Stimulated activated CD4-positive, alpha-beta T cell treated with anti-CD3 and anti-CD28 coated beads, TNF-alpha, amount 100 ng/mL, for 24 hours (primary cell): ENCODE results near the gene ACO2.
A peak's percentile ranks its signal among the peaks of the same experiment; 100 is the strongest.

Source experiments
- DNase-seq, 3 experiments: peaks; one replicate each; pipeline ENCODE4 v3.0.0-alpha.2; 2020; ENCODE audit warnings: low read depth in 3 of 3

The ACO2 gene

DNA sequence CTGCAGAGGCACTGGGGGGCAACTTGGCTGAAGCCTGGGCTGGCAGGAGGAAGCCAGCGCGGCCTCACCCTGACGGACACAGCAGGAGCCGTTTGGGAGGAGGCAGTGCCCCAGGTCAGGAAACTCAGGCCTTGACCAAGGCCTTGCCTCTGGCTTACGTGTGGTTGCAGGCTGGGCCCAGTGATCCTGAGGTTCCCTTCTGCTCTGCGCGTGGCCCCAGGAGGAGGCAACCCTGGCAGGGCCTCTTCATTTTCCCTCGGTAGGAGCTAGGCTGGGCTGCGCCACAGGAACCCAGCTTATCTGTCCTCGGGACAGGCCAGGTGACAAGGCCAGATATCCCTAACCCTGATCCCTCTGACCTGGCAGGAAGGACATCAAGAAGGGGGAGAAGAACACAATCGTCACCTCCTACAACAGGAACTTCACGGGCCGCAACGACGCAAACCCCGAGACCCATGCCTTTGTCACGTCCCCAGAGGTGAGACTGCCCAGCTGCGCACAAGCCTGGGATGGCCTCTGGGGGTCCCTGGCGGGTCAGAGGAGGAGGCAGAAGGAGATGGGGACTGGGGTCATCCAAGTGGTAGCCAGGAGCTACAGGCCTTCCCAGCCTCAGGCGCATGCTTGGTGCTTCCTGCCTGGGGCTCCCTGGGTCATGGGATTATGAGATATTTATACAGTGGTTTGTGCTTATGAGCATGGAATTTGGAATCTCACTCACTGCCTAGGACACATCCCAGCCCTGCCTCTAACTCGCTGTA is 54.7 kb downstream of the ACO2 start:
- no peak for DNase-seq

DNA sequence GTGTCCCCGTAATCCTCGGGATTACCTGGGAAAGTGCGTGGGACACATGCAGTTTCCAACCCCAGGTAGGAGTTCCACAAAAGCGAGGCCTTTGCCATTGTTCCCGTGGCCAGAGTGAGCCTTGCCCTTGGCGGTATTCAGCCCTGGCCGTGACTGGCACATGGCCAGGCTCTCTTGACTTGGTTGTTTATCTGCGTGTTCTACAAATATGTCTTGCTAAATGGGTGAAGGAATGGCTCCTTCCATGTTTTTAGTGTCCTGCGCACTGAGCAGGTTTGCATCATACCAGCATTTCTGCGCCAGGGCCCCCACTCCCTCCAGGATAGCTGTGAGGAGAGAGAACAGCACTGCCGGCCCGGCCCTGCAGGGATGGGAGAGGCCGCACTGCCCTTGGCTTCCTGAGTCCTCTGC is 55.3 kb downstream of the ACO2 start:
- no peak for DNase-seq

GRCh38 chr22:41524809-41525449 is 56.0 kb downstream of the ACO2 start:
- peak in 2 of 3 experiments; percentile 34 to 66 for DNase-seq

DNA sequence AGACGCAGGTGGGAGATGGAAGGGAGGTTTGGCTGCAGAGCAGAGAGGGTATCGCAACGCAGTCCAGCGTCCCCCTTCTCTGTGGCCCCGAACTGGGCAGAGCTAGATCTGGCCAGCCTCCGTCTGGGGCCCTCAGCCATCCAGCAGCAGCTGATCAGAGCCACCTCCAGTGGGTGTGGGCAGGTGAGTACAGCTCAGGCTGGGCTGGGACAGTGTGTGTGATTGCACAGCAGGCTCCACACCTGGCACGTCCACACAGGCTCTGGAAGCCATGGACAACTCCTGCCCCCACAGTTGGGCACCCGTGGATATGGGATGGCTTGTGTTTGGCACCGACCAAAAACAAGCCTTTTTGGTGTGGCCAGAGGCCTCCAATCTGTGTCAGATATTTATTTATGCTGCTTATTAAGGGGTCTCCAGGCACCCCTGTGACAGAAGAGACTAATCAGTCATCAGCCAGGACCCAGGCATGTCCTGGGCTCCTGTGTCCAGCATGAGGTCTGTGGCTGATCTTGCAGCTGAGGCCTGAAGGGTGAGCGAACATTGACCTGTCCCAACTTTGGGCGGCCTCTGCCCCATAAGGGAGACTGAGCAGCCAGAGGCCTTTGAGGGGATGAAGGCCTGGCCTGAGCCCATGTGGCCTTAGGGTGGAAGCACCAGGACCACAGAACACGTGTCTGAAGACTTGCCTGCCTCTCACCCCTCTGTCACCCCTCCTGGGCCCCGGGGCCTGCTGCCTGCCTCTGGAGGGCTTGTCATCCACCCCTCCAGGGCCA is 56.7 kb downstream of the ACO2 start:
- no peak for DNase-seq

- no peak for DNase-seq
These were observed 57.4 kb downstream of the ACO2 start for GRCh38 chr22:41526226-41526829.

- peak; percentile 34 to 57 (median 51) for DNase-seq
These were observed 58.2 kb downstream of the ACO2 start for GRCh38 chr22:41526830-41527799.

GRCh38 chr22:41528132-41528766 is 59.3 kb downstream of the ACO2 start:
- no peak for DNase-seq

- no peak for DNase-seq
These were observed 60.1 kb downstream of the ACO2 start for GRCh38 chr22:41528938-41529561.

DNA sequence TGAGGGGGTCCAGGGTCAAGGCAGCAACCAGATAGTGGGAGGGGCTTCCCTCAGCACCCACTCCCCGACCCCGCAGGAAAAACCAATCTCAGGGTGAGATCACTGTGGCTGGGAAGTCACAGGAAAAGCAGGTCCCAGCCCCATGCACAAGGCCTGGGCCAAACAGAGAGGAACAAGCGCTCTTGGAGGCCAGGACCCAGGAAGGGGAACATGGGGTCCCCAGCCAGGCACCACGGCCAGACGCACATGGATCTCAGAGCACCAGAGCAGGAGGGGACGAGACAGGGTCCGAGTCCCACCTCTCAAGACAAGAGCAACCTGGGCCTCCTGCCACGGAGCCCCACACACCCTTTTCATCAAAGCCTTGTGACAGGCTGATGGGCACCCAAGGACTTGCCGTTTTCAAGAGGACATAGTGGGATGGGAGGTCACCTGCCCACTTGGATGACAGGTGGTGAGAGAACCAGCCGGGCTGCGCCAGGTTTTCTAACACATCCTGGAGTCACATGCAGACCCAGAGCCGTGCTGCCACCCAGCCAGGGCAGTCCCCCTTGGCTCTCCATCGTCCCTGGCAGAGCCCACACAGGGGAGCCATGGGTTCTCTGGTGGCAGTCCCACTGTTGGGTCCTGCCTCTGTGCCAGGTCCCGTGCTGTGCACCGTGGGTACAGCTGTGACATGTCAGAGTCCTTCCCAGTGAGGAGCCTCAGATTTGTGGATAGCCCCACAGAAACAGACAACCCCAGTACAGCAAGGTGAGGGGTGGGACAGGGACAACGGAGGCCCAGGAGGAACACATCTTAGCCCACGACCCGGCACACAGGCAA is 62.2 kb downstream of the ACO2 start:
- DNase-seq: no peak

DNA sequence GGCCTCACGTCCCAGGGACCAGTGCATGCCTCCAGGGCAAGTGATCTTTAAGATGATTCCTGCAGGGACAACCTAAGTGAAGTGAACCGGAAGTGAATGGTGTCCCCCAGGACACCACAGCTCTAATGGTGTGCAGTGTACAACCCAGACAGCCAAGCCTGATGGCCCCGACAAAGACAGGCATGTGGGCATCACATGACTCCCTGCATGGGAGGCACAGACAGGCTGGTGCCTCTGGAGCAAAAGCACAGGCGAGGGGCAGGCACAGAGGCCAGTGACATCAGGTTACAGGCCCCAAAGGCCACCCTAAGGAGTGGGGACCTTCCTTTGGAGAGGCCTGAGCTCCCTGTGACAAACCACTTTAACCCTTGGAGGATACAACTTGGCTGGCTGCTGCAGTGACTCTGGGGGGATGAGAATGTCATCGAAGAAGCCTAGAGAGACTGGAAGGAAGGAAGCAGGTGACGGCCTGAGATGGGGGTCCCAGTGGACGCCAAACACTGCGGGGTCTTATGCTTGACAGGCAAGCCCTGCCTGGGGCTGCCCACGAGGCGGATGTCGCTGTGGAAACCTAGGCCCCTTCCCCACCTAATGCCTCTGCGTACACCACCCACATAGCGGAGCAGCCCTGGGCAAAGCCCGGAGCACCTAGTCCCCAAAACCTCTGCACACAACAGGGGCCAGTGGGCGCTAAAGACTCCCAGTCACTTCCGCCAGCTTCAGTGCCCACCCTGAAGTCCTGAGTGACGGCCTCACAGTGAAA is 63.0 kb downstream of the ACO2 start:
- DNase-seq: no peak

DNA sequence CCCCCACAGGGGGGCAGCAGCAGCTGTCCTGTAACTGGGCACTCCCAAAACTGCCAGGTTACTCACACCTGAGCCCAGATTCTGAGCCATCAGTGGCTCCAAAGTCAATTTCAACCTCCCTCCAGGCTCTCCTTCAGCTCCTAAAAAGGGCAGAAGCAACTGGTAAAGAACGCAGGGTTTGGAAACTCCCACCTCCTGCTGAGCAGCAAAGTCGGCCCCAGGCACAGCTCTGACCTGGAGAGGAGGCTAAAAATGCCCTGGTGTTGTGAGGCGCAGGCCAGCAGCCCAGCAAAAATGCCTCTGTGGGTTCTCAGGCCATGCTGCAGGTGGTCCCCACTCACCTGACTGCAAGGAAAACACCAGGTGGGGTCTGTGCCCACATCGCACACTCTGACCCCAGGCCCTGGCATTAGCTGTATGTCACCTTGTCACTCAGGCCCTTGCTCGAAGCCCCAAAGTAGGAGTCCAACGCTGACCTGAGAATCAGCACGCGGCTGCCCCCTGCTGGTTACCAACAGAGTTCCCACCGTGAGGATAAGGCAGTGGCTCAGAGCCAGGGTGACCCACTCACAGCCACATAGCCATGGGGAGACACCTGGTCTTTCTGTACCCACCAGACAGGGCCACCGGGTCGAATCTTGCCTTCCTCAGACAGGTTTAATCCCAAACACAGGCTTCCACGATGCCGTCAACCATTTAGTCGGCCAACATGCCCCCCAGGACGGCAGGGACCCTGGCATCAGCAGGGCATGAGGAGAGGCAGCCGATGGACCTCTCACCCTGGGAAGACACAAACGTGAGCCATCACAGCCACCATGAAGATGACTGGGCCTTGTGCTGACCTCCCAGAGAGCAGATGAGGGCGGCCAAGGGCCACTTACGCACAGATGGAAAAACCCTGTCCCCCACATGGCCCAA is 64.2 kb downstream of the ACO2 start:
- peak; percentile 23 to 68 (median 38) for DNase-seq

DNA sequence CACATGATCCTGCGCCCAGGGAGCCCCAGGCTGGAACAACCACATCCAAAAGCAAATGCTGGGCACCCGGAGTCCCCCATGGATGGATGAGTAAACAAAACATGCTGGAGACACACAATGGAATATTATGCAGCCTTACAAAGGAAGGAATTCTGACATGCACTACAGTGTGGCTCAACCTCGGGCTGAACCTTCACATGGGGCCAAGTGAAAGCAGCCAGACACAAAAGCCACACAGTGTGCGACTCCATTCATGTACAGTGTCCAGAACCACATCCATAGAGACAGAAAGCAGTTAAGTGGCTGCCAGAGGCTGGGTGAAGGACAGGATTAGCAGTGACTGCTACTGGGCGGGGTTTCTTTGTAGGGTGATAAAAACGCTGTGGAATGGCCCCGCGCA is 65.3 kb downstream of the ACO2 start:
- DNase-seq: no peak

DNA sequence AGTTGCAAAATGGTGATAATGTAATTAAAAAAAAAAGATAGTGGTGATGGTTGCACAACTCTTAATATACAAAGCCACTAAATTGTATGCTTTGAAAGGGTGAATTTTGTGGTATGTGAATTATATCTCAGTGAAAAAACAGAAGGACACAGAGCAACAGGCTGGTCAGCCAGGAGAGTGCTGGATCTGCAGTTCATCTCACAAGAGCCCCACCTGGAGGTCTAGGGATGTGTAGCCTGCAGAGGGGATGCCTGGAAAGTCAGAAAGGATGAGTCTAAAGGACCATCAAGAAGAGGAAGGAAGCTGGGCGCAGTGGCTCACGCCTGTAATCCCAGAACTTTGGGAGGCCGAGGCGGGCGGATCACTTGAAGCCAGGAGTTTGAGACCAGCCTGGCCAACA is 66.3 kb downstream of the ACO2 start:
- DNase-seq: no peak

DNA sequence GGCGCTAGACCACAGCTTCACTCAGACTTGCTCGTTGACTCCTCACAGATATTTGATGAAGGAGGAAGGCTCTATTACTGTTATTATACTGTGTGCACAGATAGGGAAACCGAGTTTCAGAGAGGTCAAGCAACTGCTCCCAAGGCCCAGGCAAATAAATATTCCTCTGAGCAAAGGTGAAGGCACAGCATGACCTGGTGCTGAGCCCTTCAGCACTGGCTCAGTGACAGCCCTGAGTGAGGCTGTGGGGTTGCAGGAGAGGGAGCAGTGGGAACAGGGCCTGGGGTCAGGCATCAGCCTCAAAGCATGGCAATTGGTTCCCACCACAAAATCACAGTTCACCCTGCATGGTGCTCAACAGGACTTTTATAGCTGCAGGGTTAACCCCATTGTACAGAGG is 68.3 kb downstream of the ACO2 start:
- no peak for DNase-seq

DNA sequence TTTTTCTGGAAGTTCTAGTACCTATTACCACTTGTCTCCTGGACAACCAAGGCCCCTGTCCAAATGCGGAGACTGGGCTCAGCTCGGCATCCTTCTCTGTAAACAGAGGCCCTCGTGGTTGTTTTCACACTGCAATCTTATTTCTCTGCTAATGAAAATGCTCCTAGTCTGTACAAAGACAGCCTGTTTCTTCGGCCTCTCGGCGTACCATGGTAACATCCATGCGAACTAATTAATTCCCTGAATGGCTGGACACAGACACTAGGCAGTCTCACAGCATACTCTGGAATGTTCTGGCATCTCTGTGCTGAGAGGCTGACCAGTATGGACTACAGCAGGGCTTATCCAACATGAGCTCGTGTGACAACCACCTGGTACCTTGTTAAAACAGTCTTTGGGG is 69.7 kb downstream of the ACO2 start:
- no peak for DNase-seq

DNA sequence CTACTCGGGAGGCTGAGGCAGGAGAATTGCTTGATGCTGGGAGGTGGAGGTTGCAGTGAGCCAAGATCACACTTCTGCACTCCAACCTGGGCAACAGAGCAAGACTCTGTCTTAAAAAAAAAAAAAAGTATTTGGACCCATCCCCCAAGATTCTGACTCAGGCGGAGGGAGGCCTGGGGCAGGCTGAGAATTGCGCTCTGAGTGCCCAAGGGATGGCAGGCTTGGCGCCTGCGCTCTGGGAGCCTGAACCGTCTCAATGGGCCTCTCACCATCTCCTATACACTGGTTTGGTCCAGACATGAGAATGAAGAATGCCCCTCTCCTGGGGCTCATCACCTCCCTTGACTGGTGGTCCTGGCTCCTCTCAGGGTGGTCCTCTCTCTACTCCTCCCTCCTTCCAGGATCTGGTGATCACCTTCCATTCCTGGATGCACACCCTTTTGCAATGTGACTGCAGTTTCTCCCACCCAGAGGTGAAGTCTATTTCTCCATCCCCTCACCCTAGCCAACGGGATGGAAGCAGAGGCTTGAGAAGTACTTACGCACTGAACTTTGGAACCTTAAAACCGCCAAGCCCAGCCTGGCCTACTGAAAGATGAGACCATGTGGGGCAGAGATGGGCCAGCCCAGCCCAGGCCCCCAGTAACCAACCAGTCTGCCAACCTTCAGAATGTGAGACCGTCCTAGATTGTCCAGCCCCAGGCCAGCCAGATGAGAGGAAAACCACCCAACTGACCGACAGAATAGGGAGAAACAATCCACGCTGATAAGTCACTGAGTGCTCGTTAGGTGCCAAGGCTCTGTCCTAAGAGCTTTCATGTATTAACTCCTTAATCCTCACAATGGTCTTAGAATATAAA is 70.5 kb downstream of the ACO2 start:
- DNase-seq: no peak

DNA sequence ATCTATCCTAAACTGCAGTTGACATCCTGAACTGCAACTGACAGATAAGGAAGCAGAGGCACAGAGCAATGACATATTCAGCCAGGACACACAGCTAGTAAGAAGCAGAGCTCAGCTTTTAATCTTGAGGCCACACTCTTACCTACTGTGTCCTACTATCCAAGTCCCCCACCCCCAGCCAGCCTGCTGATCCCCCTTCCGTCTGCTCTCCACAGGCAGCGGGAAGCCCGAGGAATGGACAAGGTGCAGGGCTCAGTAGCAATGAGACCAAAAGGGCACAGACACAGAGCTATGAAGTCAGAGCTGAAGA is 71.0 kb downstream of the ACO2 start:
- no peak for DNase-seq
